Measurements from ENCODE around the gene OR10V1. TPM values are rescaled to one million over a fixed set of nuclear protein-coding genes. Genes with fewer than 3 reads are reported as not detected.

Gene OR10V1
- total and polyA plus RNA-seq, 2 experiments from 2014 or later, result not detected

- no peak overlapping the region for H2AFZ ChIP-seq
- Mint-ChIP-seq H3K9me3 (no peaks in the 10 kb centered on the region), H3K27me3 (ENCODE audit: insufficient read depth, low read depth, poor library complexity) (peaks cover 2% of the 10 kb centered on the region), H3K4me1 (no peaks in the 10 kb centered on the region), H3K36me3 (ENCODE audit: low read depth) (no peaks in the 10 kb centered on the region), H3K27ac (no peak overlapping the region), H3K4me3 (no peak overlapping the region)
- DNase-seq (ENCODE audit: low spot score) (no peak), ATAC-seq (no peak)
- H3K79me2 ChIP-seq (replicated peaks; ENCODE audit: insufficient read depth), result no peaks in the 10 kb centered on the region
- 0 out of 2 replicates have a peak, but pooled peaks cover 8% of the 10 kb centered on the region for H3K9me2 ChIP-seq (ENCODE audit: insufficient read depth)
- H3K36me3 ChIP-seq (ENCODE audit: insufficient read depth), result no peaks in the 10 kb centered on the region
- H3F3A ChIP-seq (replicated peaks; ENCODE audit: low read depth), result no peaks in the 10 kb centered on the region
- H3K27me3 ChIP-seq (ENCODE audit: insufficient read depth), result no peaks in the 10 kb centered on the region
- H3K27ac ChIP-seq (ENCODE audit: low read depth), result no peak overlapping the region
- H3K4me3 ChIP-seq, result no peak overlapping the region
- no peaks in the 10 kb centered on the region for H3K4me1 ChIP-seq (ENCODE audit: insufficient read depth)
- H3K4me2 ChIP-seq, result no peak overlapping the region
- H4K20me1 ChIP-seq (replicated peaks; ENCODE audit: insufficient read depth), result no peaks in the 10 kb centered on the region
- TF ChIP-seq EZH2 (IDR thresholded peaks at IDR 0.05; ENCODE audit: low read depth, unreplicated experiment) (no peak), JUNB (IDR thresholded peaks at IDR 0.05; ENCODE audit: unreplicated experiment) (no peak), ZNF462 (CRISPR knock-in tag; IDR thresholded peaks at IDR 0.05) (no peak), ZNF114 (CRISPR knock-in tag; IDR thresholded peaks at IDR 0.05) (no peak), EZH2phosphoT487 (IDR thresholded peaks at IDR 0.05; ENCODE audit: unreplicated experiment) (no peak), STAT1 (IDR thresholded peaks at IDR 0.05; ENCODE audit: unreplicated experiment) (no peak), NANOG (IDR thresholded peaks at IDR 0.05; ENCODE audit: borderline replicate concordance) (no peak), ETS1 (IDR thresholded peaks at IDR 0.05) (no peak), CTCF (conservative IDR thresholded peaks at IDR 0.05; ENCODE audit: low read depth in 2 of 2) (no peak), REST (IDR thresholded peaks at IDR 0.05; ENCODE audit: unreplicated experiment) (no peak), CREB1 (CRISPR knock-in tag; IDR thresholded peaks at IDR 0.05; ENCODE audit: low read depth) (no peak)
These were observed 14.5 kb upstream of the OR10V1 start for GRCh38 chr11:59728154-59728553.
